Measurements from ENCODE around the gene OR9Q1.

OR9Q1 gene

DNA sequence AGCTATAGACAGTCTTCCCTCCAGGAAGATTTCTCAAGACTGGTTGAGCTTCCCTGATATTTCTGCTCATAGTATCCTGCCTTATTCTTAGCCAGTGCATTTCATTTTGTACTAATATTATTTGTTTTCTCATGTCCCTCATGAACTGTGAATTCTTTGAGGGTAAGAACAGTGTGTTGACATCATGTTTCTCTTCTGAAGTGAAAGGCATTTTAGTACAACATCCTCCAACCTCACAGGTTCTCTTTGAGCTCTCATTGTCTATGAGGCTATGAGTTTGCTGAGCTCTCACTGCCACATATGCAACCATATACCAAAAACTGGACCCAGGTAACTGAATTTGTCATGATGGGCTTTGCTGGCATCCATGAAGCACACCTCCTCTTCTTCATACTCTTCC is 7.0 kb downstream of the OR9Q1 start, which contains the start of gene OR6Q1:
OR6Q1 (plus strand) TSS at position 301 of the 400 bp plus-strand sequence; CDS start at position 301, 0 bp downstream.
- DNase-seq: no peak

DNA sequence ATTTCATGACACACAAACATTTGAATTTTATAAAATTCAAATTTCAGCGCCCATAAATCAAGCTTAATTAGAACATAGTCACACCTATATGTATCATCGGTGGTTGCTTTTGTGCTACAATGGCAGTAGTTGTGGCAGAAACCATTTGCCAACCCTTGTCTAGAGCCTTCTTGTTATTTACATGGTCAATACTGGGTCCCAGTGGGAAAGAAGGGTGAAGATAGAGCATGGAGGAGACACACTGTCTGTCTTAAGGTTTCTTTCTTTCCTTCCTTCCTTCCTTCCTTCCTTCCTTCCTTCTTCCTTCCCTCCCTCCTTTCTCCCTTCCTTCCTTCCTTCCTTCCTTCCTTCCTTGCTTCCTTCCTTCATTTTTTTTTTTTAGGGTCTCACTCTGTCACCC is 10.8 kb downstream of the OR9Q1 start:
- no peak for DNase-seq

DNA sequence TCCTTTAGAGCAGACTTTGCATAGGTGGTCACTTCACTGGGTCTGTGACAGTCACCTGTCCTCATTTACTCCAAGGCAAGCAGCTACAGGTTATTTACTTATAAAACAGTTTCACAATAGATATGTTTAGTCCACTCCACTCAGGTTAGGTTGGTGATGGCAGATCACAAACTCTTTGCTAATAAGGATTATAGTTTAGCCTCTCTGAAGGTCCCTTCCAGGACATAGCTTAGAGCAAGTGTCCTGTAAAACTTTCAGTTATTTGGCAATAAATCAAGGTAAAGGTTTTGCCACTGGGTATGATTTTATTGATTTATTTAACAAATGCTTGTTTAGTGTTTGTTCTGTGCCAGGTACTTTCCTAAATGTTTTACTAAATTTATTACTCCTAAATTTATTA is 15.9 kb downstream of the OR9Q1 start:
- DNase-seq: no peak

DNA sequence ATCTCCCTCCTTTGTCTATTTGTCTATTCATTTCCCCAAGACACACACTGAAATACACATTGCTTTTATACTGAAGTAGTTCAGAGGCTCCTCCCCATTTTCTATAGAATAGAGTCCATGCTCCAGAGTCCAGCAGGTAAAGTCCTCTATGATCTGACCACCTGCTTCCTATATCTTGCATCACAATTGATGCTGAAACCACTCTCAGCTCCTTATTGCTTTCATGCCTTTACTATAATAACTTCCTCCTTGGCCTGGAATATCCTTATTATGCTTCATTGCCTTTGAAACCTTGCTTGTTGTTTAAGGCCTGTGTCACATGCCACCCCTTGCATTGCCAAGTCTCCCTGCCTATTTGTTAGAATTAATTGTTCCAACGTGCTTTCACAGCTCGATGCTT is 19.7 kb downstream of the OR9Q1 start:
- DNase-seq: no peak

DNA sequence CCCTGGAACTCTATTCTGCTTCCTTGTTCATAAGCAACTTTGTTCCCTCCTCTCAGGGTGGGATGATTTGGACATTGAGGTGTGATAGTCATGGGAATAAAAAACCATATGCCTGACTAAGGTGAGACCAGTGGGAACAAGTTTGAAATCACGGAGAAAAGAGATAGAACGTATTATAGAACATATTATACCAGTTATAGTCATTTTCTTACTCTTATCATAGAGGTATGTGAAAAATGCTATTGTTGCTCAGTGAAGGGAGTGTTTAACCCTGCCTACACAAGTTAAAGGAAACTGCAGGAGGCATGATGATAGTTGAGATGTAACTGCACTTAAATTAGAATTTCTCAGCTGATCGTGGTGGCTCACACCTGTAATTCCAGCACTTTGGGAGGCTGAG is 22.6 kb downstream of the OR9Q1 start:
- DNase-seq: no peak

DNA sequence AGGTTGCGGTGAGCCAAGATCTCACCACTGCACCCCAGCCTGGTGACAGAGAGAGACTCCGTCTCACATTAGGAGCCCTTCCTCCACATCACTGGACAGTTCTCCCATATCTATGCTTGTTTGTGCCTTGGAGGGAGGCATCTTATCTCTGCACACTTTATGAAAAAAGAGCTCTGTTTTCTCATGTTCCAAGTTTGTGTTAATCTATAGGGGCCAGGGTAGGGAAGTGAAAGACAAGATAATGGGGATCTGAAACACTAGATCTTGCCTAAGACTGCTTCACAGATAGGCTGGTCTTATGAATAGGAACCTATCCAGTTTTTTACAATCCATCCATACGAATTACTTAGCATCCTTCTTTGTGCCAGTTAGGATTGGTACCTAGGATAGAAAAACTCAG is 24.1 kb downstream of the OR9Q1 start:
- no peak for DNase-seq

DNA sequence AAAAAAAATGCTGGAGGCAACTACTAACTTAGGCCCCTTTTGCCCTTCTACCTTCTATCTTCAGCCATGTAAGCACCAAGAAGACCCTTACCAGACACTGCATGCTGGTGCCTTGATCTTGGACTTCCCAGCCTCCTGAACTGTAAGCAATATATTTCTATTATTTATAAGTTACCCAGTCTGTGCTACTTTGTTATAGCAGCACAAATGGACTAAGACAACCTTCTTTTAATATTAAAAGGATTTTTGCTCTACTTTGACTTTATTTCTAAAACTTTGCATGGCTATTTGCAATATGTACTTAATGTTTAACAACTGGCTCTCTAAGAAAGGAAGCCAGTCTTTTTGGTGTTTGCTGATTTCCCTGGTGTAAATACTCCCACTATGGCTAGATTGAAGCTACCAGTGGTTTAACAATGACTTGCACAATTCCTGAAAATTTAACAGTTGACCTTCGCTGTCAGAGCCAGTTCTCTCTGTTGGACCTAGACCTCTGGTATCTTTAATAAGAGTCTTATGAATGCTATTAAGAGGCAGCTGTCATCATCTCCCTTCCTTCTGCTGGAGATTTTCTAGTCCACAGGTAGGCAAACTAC is 32.2 kb downstream of the OR9Q1 start:
- DNase-seq: no peak

DNA sequence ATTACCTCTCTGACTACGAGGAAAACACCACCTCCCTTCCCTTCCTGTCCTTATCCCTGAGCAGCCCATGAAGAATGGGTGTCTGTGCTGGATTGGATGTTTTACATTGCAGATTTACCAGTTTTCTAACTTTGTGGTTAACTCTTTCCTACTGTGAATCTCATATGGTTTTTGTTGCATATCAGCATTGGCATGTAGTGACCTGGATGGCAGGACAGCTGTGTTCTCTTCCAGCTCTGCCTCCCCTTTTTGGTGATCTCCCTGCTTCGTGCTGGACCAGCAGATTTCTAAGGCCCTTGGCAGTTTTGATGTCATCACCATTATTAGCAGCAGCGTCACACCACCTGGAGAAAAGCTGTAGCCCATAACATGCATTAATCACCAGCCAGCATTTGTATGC is 33.8 kb downstream of the OR9Q1 start:
- DNase-seq: no peak

DNA sequence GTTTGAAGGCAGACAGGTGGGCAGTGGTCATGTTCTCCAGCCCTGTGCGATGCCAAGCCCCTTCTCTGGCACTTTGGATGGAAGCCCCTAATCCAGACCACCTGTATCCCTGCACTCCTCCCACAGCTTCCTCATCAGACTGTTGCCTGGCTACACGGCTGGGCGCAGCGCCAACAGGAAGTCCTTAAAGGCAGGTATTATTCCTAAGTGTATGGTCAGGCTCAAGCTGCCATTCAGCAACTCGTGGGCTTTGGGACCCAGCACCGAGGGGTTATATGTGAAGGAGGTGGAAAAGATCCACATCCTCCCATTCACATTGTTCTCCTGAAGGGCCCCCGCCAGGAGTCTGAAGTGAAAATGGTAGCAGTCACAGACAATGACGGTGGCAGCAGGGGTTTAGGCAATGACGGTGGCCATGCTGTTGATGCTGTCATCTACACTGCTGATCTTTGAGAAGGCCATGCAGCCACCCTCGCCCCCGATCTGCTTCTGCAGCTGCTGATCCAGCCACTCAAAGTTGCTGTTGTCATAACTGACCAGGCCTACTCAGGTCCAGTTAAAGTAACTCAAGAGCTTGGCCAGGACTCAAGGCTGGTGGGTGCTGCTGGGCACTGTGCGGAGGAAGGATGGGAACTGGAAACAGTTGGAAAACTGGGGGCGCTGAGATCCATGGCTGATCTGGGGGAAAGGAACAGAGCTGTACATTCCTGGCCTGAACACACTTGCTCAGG is 34.8 kb downstream of the OR9Q1 start:
- DNase-seq: no peak

DNA sequence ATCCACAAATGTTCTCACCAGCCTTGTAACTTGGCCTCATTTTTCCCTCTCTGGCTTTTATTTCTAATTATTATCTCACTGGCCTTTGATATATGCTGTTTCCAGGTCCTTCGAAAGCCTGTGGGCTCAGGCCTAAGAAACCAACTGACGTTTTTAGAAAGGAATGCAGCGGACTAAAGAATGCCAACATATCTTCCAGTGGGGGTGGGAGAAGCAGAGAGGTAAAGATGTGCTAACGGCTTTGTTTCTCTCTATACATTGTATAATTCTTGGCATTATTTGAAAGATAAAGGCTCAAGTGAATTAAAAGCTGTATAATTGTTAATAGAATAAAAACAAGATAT is 35.3 kb downstream of the OR9Q1 start:
- no peak for DNase-seq

DNA sequence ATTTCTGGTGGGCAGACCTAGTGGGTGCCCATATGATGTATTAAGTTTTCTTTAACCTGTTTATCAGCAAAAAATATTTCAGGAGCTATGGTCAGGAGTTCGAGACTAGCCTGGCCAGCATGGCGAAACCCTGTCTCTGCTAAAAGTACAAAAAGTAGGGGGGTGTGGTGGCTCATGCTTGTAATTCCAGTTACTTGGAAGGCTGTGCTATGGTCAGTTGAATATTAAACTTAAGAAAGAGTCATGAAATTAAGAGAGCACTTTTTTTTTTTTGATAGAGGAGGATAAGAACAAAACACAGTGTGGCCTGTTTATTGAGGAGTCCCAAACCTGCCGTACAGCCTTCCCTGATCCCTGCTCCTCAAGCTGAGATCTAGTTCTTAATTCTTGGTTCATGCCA is 36.9 kb downstream of the OR9Q1 start:
- DNase-seq: no peak

DNA sequence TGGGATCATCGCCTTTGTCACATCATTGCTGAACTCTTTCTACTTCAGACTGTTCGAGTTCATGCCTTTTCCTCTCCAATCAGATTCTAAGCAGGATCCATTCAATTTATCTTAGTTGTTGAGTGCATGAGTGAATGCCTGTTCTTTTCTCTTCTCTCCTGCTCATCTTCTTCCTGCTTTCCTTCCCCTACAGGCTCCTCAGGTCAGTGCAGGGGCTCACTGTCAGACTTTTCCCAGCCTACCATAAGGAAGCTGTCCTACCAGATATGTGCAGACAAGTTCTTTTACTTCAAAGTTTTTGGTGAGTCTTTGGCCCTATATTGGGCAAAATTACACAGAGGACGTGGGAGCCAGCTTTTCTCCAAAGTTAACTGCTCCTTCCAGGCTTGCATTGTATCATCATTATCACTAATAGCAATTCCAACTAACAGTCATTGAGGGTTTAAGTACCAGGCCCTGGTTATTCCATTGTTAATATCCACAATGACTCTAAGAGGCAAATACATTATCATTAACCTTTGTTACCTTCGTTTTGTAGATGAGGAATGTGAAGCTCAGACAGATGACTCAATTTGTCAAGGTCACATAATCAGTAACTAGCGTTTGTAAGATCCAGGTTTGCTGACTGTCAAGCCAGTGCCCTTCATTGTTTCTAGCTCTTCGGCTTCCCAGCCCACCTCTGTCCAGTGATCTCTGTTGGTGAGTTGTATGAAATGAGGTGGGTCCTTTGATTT is 37.4 kb downstream of the OR9Q1 start:
- DNase-seq: no peak

DNA sequence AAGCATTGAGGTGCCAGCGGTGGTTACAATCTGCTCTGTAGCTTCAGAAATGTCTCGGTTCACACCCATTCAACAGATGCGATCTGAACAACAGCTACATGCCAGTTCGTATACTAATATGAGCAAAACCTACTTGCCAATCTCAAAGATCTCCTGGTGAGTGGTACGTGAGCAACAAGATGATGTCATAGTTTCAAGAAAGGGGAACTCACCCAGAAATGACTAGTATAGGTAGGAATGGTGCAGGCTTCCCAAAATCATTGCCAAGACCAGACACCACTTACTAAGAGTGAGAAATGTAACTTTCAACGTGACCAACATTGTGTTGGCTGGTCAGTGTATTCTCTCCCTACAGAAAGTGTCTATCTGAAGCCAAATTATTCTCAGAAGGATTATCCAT is 38.1 kb downstream of the OR9Q1 start:
- no peak for DNase-seq

DNA sequence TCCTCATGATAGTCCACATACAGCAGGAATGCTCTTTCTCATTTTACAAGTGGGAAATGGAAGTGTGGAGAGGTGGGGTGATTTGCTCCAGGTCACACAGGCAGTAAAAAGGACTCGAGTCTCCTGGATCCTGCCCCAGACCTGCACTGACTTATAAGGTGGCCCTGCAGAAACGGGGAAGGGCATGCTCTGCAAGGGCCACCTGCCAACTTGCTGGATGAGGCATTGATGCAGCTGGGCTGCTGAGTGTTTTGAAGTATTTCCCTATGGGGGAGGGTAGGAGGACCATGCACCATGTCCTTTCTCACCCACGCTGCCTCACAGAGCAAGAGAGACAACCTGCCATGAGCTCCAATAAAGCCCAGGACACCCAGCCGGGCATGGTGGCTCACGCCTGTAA is 44.0 kb downstream of the OR9Q1 start:
- no peak for DNase-seq

DNA sequence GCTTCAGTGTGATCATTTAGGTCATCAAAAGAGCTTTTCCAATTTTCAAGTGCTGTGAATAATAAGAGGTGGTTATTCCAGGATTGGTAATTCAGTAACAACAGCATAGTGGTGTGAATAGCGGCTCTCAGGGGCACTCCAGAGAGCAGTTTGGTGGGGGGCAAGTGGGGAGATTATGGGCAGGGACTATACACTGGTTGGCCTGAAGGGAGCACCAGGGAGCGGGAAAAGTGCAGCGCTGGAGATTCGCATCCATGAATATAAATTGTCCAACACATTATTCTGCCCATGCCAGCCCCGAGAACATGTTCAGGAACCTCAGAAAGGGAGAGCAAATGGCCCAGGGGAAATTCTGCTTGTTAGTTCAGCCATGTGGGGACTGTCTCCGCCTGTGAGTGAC is 45.0 kb downstream of the OR9Q1 start:
- no peak for DNase-seq

DNA sequence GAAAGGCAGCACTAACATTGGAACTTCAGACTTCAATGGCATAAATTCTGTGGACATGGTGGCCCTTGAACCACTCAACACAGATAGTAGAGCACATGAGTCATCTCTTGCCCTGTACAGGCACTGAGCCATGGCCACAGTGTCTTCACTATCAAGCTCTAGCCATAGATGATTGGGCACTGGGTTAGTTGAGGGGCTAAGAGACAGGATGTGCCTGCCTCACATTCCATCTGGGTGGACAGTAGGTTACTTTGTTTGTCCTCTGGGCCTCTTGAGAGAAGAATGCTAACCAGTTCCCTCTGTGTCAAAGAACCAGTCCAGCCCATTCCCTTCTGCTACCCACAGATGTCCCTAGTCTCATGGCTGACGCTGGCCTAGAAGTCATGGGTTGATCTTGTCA is 46.9 kb downstream of the OR9Q1 start:
- DNase-seq: no peak

DNA sequence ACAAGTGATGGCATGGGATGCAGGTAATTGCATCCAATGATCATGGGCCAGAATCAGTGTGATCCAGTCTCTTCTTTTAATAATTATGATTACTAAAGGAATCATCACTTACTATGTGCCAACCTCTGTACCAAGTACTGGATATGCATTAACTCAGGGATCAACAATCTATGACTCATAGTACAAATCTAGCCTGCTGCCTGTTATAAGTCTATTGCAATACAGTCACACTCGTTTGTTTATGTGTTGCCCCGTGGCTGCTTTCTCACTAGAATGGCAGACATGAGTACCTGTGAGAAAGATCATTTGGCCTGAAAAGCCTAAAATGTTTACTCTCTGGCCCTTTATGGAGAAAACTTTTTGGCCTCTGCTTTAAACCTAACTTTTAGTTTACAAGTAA is 52.1 kb downstream of the OR9Q1 start:
- no peak for DNase-seq

DNA sequence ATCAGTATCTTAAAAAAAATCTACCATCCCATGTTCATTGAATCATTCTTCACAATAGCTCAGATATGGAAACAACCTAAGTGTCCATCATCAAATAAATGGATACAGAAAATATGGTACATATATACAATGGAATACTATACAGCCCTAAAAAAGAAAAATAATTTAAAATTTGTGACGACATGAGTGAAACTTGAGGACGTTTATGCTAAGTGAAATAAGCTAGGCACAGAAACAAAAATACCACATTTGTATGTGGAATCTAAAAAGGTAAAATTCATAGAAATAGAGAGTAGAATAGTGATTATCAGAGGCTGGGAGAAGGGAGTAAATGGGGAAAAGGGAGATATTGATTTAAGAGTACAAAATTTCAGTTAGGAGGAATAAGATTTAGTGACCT is 62.8 kb downstream of the OR9Q1 start:
- DNase-seq: no peak

DNA sequence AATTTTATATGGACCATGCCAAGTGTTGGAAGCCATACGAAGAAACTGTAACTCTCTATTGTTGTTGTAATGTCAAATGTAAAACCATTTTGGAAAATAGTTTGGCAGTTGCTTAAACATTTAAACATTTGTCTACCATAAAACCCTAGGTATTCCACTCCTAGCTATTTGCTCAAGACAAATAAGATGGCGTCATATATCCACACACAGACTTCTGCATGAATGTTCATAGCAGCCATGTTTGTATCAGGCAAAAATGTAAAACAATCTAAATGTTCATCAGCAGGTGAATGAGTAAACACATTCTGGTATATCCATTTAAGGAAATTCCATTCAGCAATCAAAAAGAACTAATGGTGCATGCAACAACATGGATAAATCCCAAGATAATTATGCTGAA is 73.8 kb downstream of the OR9Q1 start:
- no peak for DNase-seq

DNA sequence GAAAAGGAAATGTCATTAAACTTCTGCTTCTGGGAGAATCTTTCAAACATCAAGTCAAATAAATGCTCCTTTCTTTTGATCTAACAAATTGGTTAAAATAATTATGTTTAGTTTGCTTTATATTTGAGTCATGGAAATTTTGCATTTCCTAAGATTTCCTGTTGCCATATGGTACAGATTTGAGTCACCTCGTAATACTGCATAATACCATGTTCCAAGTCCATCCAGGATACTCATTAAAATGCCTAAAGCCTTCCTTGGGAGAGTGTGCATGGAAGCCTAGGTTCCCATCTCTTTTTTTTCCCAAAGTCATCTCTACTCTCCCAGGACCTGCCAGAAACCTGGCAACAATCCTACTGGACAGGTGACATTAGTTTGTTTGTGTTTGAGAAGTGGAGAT is 97.4 kb downstream of the OR9Q1 start:
- no peak for DNase-seq

DNA sequence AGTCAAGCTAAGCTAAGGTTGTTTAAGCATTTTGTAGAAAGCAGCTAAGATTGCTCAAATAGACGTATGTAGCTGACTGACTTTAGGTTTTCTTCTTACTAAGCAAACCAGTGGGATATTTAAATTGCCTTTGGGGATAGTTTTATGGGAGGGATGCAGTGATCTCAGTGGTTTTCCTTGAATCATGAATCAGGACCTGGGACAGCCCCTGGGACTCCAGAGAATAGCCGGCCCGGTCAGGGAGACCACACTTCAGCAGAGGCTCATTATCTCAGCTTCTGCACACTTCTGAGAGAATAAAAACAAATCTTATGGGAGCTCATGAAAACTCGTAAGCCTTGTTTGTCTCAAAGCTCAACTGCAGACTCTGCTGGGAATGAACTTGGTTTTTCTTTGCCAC is 101.8 kb downstream of the OR9Q1 start, which contains the start of gene OR9I1:
OR9I1 (minus strand) TSS at position 62 of the 400 bp plus-strand sequence. CDS start 6,086 bp downstream, outside the sequence.
- DNase-seq: no peak

DNA sequence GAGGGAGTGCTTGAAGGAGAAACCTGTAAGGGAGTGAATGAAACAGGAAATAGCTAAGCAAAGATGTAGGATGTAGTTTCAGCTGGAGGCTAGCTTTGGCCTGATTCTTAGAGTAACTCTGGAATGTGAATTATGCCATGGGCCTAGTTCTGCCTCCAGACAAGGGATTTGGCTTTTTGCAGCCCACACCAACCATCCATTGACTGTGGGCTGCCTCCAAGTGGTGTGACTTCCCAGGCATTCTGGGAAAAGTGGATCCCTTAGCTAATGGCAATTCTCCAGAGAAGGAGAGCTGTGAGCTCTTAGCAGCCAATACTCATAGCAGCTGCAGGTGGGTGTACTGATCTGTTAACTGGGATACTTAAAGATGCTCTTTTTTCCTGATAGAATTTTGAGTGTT is 103.7 kb downstream of the OR9Q1 start:
- DNase-seq: no peak
